A673 (cell line): ENCODE data around the gene SLC36A1.

Experiments
- CTCF ChIP-seq: fragments of 300-800, 200-600 bp; sonication (generic); conservative IDR thresholded peaks from 2 replicates; pipeline ENCODE4 v1.5.1; 2017; ENCODE audit warnings: low read depth, mild to moderate bottlenecking, antibody characterized with exemption, low read length, moderate library complexity, mixed read lengths
- EZH2 ChIP-seq: fragments of 200-600 bp; sonication (generic); IDR thresholded peaks from 2 replicates; pipeline ENCODE4 v1.6.1; 2017; ENCODE audit warnings: borderline replicate concordance, low read depth, mild to moderate bottlenecking, mixed read lengths, antibody characterized with exemption, low read length; ENCODE audit not compliant: poor library complexity, severe bottlenecking

- TF ChIP-seq CTCF = no peak
- no peak for TF ChIP-seq EZH2
Measured at GRCh38 chr5:151528996-151529395, 81.6 kb downstream of the SLC36A1 start.
